ENCODE measurements around the gene C11orf97.

The C11orf97 gene, protein sequence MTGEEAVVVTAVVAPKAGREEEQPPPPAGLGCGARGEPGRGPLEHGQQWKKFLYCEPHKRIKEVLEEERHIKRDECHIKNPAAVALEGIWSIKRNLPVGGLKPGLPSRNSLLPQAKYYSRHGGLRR

DNA sequence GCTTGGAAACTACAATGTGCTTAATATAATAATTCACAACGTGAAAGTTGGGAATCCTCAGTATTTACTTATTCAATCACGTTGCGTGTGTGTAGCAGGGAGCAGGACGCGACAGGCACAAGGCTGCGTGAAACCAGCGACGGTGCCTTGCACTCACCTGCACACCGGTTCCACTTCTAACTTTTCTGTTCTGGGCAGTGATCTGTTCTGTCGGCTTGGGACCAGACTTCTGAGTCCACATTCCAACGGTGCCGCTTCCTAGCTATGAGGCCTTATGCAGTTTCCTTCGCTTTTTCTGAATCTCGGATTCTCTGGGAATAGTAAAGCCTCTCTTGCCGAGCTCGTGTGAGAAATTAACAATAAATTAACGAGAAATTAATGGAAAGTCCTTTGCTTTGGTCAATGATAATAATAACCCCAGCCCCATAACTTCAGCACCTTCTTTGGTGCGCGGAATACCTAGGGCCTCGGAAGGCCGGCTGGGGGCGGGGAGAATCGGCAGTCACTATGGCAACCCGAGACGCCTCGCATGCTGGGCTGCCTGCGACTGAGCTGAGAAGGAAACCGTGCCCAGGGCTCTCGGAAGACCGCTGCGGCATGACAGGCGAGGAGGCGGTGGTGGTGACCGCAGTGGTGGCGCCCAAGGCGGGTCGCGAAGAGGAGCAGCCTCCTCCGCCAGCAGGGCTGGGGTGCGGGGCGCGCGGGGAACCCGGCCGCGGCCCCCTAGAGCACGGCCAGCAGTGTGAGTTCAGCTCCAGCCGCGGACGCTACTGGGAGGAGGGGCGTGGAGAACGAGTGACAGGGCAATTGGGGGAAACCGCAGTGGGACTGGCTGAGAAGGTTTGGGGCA lies at the start of gene C11orf97:
C11orf97 (plus strand) TSS at position 530 of the 850 bp plus-strand sequence; CDS start at position 598, 68 bp downstream.
- Histone ChIP-seq H3K27ac (no peak within 1 kb of the TSS), H3K4me2 (no peak within 1 kb of the TSS), H3K4me1 (ENCODE audit: low read depth, poor library complexity, severe bottlenecking) (no peaks in the 10 kb centered on the region), H3K36me3 (ENCODE audit: insufficient read depth) (no peaks in the 10 kb centered on the region), H3K79me2 (ENCODE audit: insufficient read depth, low read depth) (no peaks in the 10 kb centered on the region), H2AFZ (ENCODE audit: low read depth) (no peak within 1 kb of the TSS), H3K9ac (no peak within 1 kb of the TSS), H3K27me3 (ENCODE audit: insufficient read depth, low read depth) (no peaks in the 10 kb centered on the region), H4K20me1 (ENCODE audit: insufficient read depth) (no peaks in the 10 kb centered on the region), H3K4me3 (IDR thresholded peaks at IDR 0.05; ENCODE audit: insufficient read depth, low read depth, low read length) (no peak within 1 kb of the TSS)
- TF ChIP-seq, protein P1, sequence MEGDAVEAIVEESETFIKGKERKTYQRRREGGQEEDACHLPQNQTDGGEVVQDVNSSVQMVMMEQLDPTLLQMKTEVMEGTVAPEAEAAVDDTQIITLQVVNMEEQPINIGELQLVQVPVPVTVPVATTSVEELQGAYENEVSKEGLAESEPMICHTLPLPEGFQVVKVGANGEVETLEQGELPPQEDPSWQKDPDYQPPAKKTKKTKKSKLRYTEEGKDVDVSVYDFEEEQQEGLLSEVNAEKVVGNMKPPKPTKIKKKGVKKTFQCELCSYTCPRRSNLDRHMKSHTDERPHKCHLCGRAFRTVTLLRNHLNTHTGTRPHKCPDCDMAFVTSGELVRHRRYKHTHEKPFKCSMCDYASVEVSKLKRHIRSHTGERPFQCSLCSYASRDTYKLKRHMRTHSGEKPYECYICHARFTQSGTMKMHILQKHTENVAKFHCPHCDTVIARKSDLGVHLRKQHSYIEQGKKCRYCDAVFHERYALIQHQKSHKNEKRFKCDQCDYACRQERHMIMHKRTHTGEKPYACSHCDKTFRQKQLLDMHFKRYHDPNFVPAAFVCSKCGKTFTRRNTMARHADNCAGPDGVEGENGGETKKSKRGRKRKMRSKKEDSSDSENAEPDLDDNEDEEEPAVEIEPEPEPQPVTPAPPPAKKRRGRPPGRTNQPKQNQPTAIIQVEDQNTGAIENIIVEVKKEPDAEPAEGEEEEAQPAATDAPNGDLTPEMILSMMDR (conservative IDR thresholded peaks at IDR 0.05; ENCODE audit: low read depth, low read length): no peak

DNA sequence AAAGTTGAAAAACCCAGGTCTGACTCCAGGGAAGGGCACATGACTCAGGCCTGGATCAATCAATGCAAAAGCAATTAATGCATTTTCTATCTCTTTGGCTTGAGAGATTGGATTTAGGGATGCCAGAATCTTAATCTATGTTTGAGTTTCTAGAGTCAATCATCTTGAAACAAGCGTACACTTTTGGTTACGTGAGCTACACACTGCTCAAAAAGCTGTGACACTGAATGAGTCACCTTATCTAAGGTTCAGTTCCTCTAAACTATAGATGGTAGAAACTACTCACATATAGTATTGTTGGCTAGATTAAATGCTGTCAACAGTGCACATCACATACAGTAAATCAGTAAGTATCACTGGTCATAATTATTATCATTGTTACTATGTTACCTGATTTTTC lies 42.8 kb upstream of the C11orf97 start:
- Histone ChIP-seq H3K9ac (no peak overlapping the region), H3K27ac (no peak overlapping the region), H3K36me3 (ENCODE audit: insufficient read depth) (no peaks in the 10 kb centered on the region), H3K4me2 (no peak overlapping the region), H3K79me2 (ENCODE audit: insufficient read depth, low read depth) (no peaks in the 10 kb centered on the region), H3K27me3 (ENCODE audit: insufficient read depth, low read depth) (no peaks in the 10 kb centered on the region), H2AFZ (ENCODE audit: low read depth) (no peak overlapping the region), H4K20me1 (ENCODE audit: insufficient read depth) (no peaks in the 10 kb centered on the region), H3K4me3 (IDR thresholded peaks at IDR 0.05; ENCODE audit: insufficient read depth, low read depth, low read length) (no peak overlapping the region), H3K4me1 (ENCODE audit: low read depth, poor library complexity, severe bottlenecking) (peaks cover 22% of the 10 kb centered on the region)
- TF ChIP-seq, protein P1 (conservative IDR thresholded peaks at IDR 0.05; ENCODE audit: low read depth, low read length): no peak

DNA sequence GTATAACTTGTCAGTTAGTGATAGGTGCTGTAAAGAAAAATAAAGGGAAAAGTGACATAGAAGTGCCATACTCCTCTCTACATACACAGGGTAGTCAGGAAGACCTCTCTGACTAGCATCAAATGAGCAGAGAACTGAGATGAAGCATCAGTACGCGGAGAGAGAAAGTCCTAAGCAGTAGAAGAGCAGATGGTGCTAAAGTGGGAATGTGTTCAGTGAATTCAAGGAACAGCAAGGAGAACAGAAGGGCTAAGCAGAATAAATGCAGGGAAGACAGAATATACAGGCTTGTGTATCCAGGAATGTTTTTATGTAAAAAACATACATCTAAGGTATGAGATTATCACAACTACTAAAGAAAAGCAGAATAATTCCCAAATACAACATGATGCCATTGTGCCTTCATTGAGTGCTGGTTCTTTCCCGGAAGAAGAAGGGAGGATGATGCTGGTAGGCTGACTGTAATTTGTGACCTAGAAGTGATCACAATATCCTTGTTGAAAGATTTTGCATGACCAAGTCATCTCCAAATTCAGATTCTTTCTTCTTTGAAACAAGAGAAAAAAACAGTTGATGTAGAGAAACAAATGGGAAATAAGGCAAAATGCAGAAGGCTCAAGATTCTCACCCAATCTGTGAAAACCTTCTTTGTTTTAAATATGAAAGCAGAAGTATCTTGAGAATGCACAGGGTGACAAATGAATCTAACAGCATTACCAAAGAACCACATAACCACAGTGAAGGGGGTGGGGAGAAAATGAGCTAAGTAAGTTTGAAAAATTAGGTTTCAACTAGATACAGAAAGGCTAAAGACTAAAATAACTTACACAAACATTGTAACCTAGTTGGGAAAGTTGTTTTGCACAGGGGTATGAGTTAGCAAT lies 39.1 kb upstream of the C11orf97 start:
- Histone ChIP-seq H4K20me1 (ENCODE audit: insufficient read depth) (no peaks in the 10 kb centered on the region), H3K4me2 (peak overlapping the region; percentile 52), H3K79me2 (ENCODE audit: insufficient read depth, low read depth) (no peaks in the 10 kb centered on the region), H3K27ac (peak overlapping the region; percentile 56), H2AFZ (ENCODE audit: low read depth) (no peak overlapping the region), H3K9ac (no peak overlapping the region), H3K4me3 (IDR thresholded peaks at IDR 0.05; ENCODE audit: insufficient read depth, low read depth, low read length) (no peak overlapping the region), H3K4me1 (ENCODE audit: low read depth, poor library complexity, severe bottlenecking) (peaks cover 32% of the 10 kb centered on the region), H3K36me3 (ENCODE audit: insufficient read depth) (no peaks in the 10 kb centered on the region), H3K27me3 (ENCODE audit: insufficient read depth, low read depth) (no peaks in the 10 kb centered on the region)
- TF ChIP-seq, protein P1 (conservative IDR thresholded peaks at IDR 0.05; ENCODE audit: low read depth, low read length): no peak

DNA sequence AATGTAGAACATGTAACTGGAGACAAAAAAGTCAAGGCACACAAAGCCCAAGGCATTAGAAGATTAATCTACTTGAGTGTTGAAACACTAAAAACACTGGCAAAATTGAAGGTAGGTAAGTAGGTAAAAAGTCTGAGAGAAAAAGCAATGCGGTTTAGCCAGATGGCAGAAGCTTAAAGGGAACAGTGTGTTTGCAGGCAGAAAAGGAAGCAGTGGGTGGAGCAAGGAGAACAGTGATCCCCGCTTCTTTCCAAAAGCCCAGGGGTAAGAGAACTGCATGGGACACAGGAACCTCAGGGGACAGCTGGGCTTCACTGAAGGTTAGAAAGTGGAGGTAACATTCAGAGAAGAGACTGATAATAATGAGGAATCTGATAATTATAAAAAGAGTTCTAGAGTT lies 34.6 kb upstream of the C11orf97 start:
- no peak overlapping the region for H3K27ac ChIP-seq
- H3K36me3 ChIP-seq (ENCODE audit: insufficient read depth): no peaks in the 10 kb centered on the region

More for the DNA sequence above, 34.6 kb upstream of the C11orf97 start:
- no peaks in the 10 kb centered on the region for H4K20me1 ChIP-seq (ENCODE audit: insufficient read depth)
- no peaks in the 10 kb centered on the region for H3K79me2 ChIP-seq (ENCODE audit: insufficient read depth, low read depth)
- H3K4me2 ChIP-seq: no peak overlapping the region
- H3K27me3 ChIP-seq (ENCODE audit: insufficient read depth, low read depth): no peaks in the 10 kb centered on the region
- TF ChIP-seq, protein P1 (conservative IDR thresholded peaks at IDR 0.05; ENCODE audit: low read depth, low read length): no peak
- no peak overlapping the region for H3K4me3 ChIP-seq (IDR thresholded peaks at IDR 0.05; ENCODE audit: insufficient read depth, low read depth, low read length)
- H2AFZ ChIP-seq (ENCODE audit: low read depth): no peak overlapping the region
- H3K4me1 ChIP-seq (ENCODE audit: low read depth, poor library complexity, severe bottlenecking): peaks cover 28% of the 10 kb centered on the region
- no peak overlapping the region for H3K9ac ChIP-seq
